HepG2 (cell line): ENCODE measurements around the gene ANKRD65. TPM values are rescaled to one million over a fixed set of nuclear protein-coding genes. Genes with fewer than 3 reads are reported as not detected.

ENCODE experiments used
- ATAC-seq: fragments of 200-7000 bp; cut with Tn5 transposase; 3 replicates; pipeline ENCODE4 v1.9.1; 2020; ENCODE audit warnings: mild to moderate bottlenecking, moderate library complexity
- BruUV-seq: library from RNA; stranded (reverse); fragments of 400-500 nt; replicated peaks from 2 replicates; lab custom pipeline; 2021; lab: Mats Ljungman, UMichigan
- CTCF ChIA-PET: fragments of 300-600 bp; formaldehyde crosslinking; extraction: SDS; loops from one replicate; lab custom pipeline; 2021; ENCODE audit warnings: low total read pairs, inconsistent platforms, low intra/inter-chr PET ratio; lab: Yijun Ruan, JAX
- POLR2A ChIA-PET: fragments of 350-600 bp; sonication (Branson Sonifier 250); formaldehyde crosslinking; loops from one replicate; lab custom pipeline; 2020; ENCODE audit warnings: antibody characterized with exemption, inconsistent platforms; lab: Yijun Ruan, JAX
- DNase-seq: peaks from one replicate; pipeline ENCODE4 v3.0.0-alpha.2; 2015; ENCODE audit warnings: low spot score
- FAIRE-seq: peaks from 3 replicates; lab custom pipeline; 2011; peaks lifted over from hg19 to GRCh38; lab: Jason Lieb, UNC
- H2AFZ ChIP-seq: one replicate; pipeline ENCODE4 v1.6.1; 2011; ENCODE audit warnings: low read length, inconsistent platforms
- H3K27ac ChIP-seq: fragments of 300-600 bp; 3 replicates; pipeline ENCODE4 v1.8.0; 2011; ENCODE audit warnings: mixed run types, mild to moderate bottlenecking, mixed read lengths, low read length, inconsistent platforms; ENCODE audit not compliant: insufficient read depth; ENCODE audit errors: extremely low read length
- H3K27me3 ChIP-seq, 2 experiments: fragments of 200-600 bp in 1 of 2; 2 replicates in 1 of 2; 3 replicates in 1 of 2; pipeline versions ENCODE4 v1.6.0 to v1.8.0; 2011; ENCODE audit warnings: low read length in 2 of 2, mild to moderate bottlenecking in 2 of 2, moderate library complexity in 2 of 2, inconsistent platforms in 1 of 2; ENCODE audit not compliant: insufficient read depth in 2 of 2, control insufficient read depth in 1 of 2
- H3K36me3 ChIP-seq, 2 experiments: fragments of 200-600 bp in 1 of 2; replicated peaks in 1 of 2; 2 replicates in 1 of 2; 3 replicates in 1 of 2; pipeline versions ENCODE4 v1.5.1 to v1.8.0; 2011; ENCODE audit warnings: low read length in 2 of 2, inconsistent platforms in 1 of 2; ENCODE audit not compliant: insufficient read depth in 2 of 2, control insufficient read depth in 1 of 2
- H3K4me1 ChIP-seq: 2 replicates; pipeline ENCODE4 v1.5.1; 2012; ENCODE audit warnings: low read length, inconsistent platforms; ENCODE audit not compliant: insufficient read depth
- H3K4me2 ChIP-seq: 2 replicates; pipeline ENCODE4 v1.6.0; 2011; ENCODE audit warnings: low read depth, low read length, inconsistent platforms
- H3K4me3 ChIP-seq, 3 experiments: fragments of 200-600 bp in 1 of 3; sonication (generic), shearing (Covaris generic) in 1 of 3; replicated peaks in 1 of 3; 2 replicates each; pipeline ENCODE4 v1.5.1; 2011 to 2016; ENCODE audit warnings: low read length in 3 of 3, inconsistent platforms in 2 of 3, low read depth in 2 of 3, mild to moderate bottlenecking in 2 of 3, control low read depth in 1 of 3, mixed read lengths in 1 of 3; ENCODE audit not compliant: insufficient read depth in 1 of 3
- H3K79me2 ChIP-seq: one replicate; pipeline ENCODE4 v1.6.1; 2011; ENCODE audit warnings: low read length, inconsistent platforms; ENCODE audit not compliant: insufficient read depth
- H3K9ac ChIP-seq: 2 replicates; pipeline ENCODE4 v1.6.0; 2011; ENCODE audit warnings: mild to moderate bottlenecking, low read depth, low read length, inconsistent platforms; ENCODE audit not compliant: insufficient read depth
- H3K9me3 ChIP-seq: 2 replicates; pipeline ENCODE4 v1.5.1; 2012; ENCODE audit warnings: mild to moderate bottlenecking, low read length
- H4K20me1 ChIP-seq: 2 replicates; pipeline ENCODE4 v1.6.0; 2011; ENCODE audit warnings: inconsistent platforms, mild to moderate bottlenecking, low read length, moderate library complexity; ENCODE audit not compliant: insufficient read depth
- HNRNPLL ChIP-seq: fragments of 200-400 bp; formaldehyde crosslinking; IDR thresholded peaks from 2 replicates; pipeline ENCODE4 v1.6.1; 2017; ENCODE audit warnings: mild to moderate bottlenecking, low read depth, low read length; ENCODE audit not compliant: poor library complexity, severe bottlenecking
- KAT7 ChIP-seq: IDR thresholded peaks from 2 replicates; pipeline ENCODE4 v1.6.1; 2018; ENCODE audit warnings: borderline replicate concordance, missing compliant biosample characterization
- MXD1 ChIP-seq: sonication (generic); formaldehyde crosslinking; IDR thresholded peaks from 2 replicates; pipeline ENCODE4 v1.4.0; 2020; ENCODE audit warnings: mild to moderate bottlenecking, missing genetic modification reagents
- NFKBIZ ChIP-seq: IDR thresholded peaks from 2 replicates; pipeline ENCODE4 v1.6.1; 2018; ENCODE audit warnings: missing genetic modification reagents, missing compliant biosample characterization
- SNAI1 ChIP-seq: sonication (generic); formaldehyde crosslinking; IDR thresholded peaks from 2 replicates; pipeline ENCODE4 v1.5.0; 2020; ENCODE audit warnings: mild to moderate bottlenecking, missing genetic modification reagents, borderline replicate concordance
- XRCC5 ChIP-seq: fragments of 200-400 bp; formaldehyde crosslinking; optimal IDR thresholded peaks from 2 replicates; pipeline ENCODE3; 2017; ENCODE audit warnings: mild to moderate bottlenecking, low read length
- ZBTB7B ChIP-seq: sonication (generic); formaldehyde crosslinking; IDR thresholded peaks from 2 replicates; pipeline ENCODE4 v1.4.0; 2020; ENCODE audit warnings: missing genetic modification reagents
- ZNF616 ChIP-seq: sonication (generic); formaldehyde crosslinking; IDR thresholded peaks from 2 replicates; pipeline ENCODE4 v1.5.0; 2020; ENCODE audit warnings: low read depth, mild to moderate bottlenecking, missing genetic modification reagents
- ZNF629 ChIP-seq: sonication (generic); formaldehyde crosslinking; conservative IDR thresholded peaks from 2 replicates; pipeline ENCODE4 v1.5.0; 2020; ENCODE audit warnings: missing genetic modification reagents
- ZNF800 ChIP-seq: sonication (generic); formaldehyde crosslinking; IDR thresholded peaks from 2 replicates; pipeline ENCODE4 v1.4.0; 2020; ENCODE audit warnings: missing genetic modification reagents
- WGBS: methylation state at CpG from one replicate; pipeline ENCODE4 v1.1.6; 2017; ENCODE audit warnings: low lambda C conversion rate; 5-methylcytosine and 5-hydroxymethylcytosine counted together
- in situ Hi-C: cut with HindIII; loops from 2 replicates; pipeline ENCODE4 v1.10.0; 2017; ENCODE audit warnings: low pct_unique_long_range_greater_than_20kb; ENCODE audit not compliant: extremely low pct_ligation_motif_present
- intact Hi-C: fragments of 100-400 bp; cut with micrococcal nuclease; formaldehyde crosslinking; loops from one replicate; pipeline ENCODE4 v1.10.0; 2022; ENCODE audit not compliant: unreplicated experiment
- polyA plus RNA-seq, 8 experiments: library from polyadenylated mRNA; depleted of rRNA in 3 of 8; stranded (reverse) in 7 of 8; unstranded in 1 of 8; fragments of >200 nt; fragmentation: Illumina TruSeq in 4 of 8; extraction: Trizol in 4 of 8; gene quantifications; 2 replicates each; pipeline versions ENCODE4 v1.2.1 to v1.2.3, GENCODE V29; 2011 to 2016; ENCODE audit warnings: low read depth in 4 of 8, missing spikeins in 1 of 8, mixed read lengths in 1 of 8; ENCODE audit not compliant: insufficient read depth in 1 of 8
- total RNA-seq, 5 experiments: library from RNA; depleted of rRNA; stranded (reverse); fragments of >200 nt; fragmentation: Illumina TruSeq; extraction: Trizol; gene quantifications; 2 replicates each; pipeline ENCODE4 v1.2.3, GENCODE V29; 2016; ENCODE audit warnings: low read depth in 1 of 5
- TF ChIP-seq, protein P1 (sequence below): sonication (generic); formaldehyde crosslinking; IDR thresholded peaks from 2 replicates; pipeline ENCODE4 v1.4.0; 2020; ENCODE audit warnings: missing genetic modification reagents
- TF ChIP-seq, protein P2 (sequence below): sonication (generic); formaldehyde crosslinking; IDR thresholded peaks from 2 replicates; pipeline ENCODE4 v1.5.0; 2020; ENCODE audit warnings: mild to moderate bottlenecking, missing genetic modification reagents, moderate library complexity

ANKRD65 gene
- total and polyA plus RNA-seq, 2 of the 13 experiments (the other 11 are each of a cell fraction or from before 2014, with no cell fraction given): 12.1 to 30.1 TPM

- CTCF ChIA-PET: interaction anchor here (1.4 kb wide), 1 partner anchor 11 kb away, joined by 10 read pairs; no protein-coding TSS in a partner anchor
- TF ChIP-seq NFKBIZ (CRISPR knock-in tag): 0 out of 2 replicates have a peak, but pooled peaks have one; percentile 30
- TF ChIP-seq KAT7 (CRISPR knock-in tag): peak; percentile 53; the same call in 1 of the 2 replicates
- TF ChIP-seq, protein P1, sequence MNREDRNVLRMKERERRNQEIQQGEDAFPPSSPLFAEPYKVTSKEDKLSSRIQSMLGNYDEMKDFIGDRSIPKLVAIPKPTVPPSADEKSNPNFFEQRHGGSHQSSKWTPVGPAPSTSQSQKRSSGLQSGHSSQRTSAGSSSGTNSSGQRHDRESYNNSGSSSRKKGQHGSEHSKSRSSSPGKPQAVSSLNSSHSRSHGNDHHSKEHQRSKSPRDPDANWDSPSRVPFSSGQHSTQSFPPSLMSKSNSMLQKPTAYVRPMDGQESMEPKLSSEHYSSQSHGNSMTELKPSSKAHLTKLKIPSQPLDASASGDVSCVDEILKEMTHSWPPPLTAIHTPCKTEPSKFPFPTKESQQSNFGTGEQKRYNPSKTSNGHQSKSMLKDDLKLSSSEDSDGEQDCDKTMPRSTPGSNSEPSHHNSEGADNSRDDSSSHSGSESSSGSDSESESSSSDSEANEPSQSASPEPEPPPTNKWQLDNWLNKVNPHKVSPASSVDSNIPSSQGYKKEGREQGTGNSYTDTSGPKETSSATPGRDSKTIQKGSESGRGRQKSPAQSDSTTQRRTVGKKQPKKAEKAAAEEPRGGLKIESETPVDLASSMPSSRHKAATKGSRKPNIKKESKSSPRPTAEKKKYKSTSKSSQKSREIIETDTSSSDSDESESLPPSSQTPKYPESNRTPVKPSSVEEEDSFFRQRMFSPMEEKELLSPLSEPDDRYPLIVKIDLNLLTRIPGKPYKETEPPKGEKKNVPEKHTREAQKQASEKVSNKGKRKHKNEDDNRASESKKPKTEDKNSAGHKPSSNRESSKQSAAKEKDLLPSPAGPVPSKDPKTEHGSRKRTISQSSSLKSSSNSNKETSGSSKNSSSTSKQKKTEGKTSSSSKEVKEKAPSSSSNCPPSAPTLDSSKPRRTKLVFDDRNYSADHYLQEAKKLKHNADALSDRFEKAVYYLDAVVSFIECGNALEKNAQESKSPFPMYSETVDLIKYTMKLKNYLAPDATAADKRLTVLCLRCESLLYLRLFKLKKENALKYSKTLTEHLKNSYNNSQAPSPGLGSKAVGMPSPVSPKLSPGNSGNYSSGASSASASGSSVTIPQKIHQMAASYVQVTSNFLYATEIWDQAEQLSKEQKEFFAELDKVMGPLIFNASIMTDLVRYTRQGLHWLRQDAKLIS (CRISPR knock-in tag): 0 out of 2 replicates have a peak, but pooled peaks have one; percentile 46
- peak; percentile 33; the same call in 1 of the 2 replicates for TF ChIP-seq MXD1 (CRISPR knock-in tag)
- TF ChIP-seq ZNF800 (CRISPR knock-in tag): 0 out of 2 replicates have a peak, but pooled peaks have one; percentile 7
- TF ChIP-seq ZBTB7B: peak; percentile 33
- TF ChIP-seq, protein P2, sequence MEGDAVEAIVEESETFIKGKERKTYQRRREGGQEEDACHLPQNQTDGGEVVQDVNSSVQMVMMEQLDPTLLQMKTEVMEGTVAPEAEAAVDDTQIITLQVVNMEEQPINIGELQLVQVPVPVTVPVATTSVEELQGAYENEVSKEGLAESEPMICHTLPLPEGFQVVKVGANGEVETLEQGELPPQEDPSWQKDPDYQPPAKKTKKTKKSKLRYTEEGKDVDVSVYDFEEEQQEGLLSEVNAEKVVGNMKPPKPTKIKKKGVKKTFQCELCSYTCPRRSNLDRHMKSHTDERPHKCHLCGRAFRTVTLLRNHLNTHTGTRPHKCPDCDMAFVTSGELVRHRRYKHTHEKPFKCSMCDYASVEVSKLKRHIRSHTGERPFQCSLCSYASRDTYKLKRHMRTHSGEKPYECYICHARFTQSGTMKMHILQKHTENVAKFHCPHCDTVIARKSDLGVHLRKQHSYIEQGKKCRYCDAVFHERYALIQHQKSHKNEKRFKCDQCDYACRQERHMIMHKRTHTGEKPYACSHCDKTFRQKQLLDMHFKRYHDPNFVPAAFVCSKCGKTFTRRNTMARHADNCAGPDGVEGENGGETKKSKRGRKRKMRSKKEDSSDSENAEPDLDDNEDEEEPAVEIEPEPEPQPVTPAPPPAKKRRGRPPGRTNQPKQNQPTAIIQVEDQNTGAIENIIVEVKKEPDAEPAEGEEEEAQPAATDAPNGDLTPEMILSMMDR (CRISPR knock-in tag): peak; percentile 45
- TF ChIP-seq ZNF616 (CRISPR knock-in tag): 0 out of 2 replicates have a peak, but pooled peaks have one; percentile 19
- TF ChIP-seq SNAI1: 0 out of 2 replicates have a peak, but pooled peaks have one; percentile 25
- peak; percentile 66 for TF ChIP-seq XRCC5
- TF ChIP-seq HNRNPLL: peak; percentile 36
- 0 out of 2 replicates have a peak, but pooled peaks have one; percentile 23 for TF ChIP-seq ZNF629 (CRISPR knock-in tag)
Measured at GRCh38 chr1:1430114-1430982, 9.3 kb upstream of the ANKRD65 start.

More at GRCh38 chr1:1430114-1430982, 9.3 kb upstream of the ANKRD65 start:
- peak overlapping the region; percentile 89 for H3K4me2 ChIP-seq
- in situ Hi-C loops (no loop called here), intact Hi-C loops (no loop called here)
- no peaks in the 10 kb centered on the region for H3K27me3 ChIP-seq
- POLR2A ChIA-PET: interaction anchor here (0.8 to 11.0 kb wide), 13 partner anchors 8 to 125 kb away, joined by 3 to 355 read pairs (median 15); partner anchors contain the start of genes ANKRD65, AURKAIP1, CCNL2 and MRPL20
- BruUV-seq: no TSS peak
- peaks cover 9% of the 10 kb centered on the region for H3K79me2 ChIP-seq
- DNase-seq (peak; percentile 53), FAIRE-seq (peak; percentile 60), ATAC-seq (peak; percentile 3)
- H3K9me3 ChIP-seq: no peaks in the 10 kb centered on the region
- no peaks in the 10 kb centered on the region for H3K36me3 ChIP-seq
- H3K9ac ChIP-seq: peak overlapping the region; percentile 88
- H3K27ac ChIP-seq: peak overlapping the region; percentile 94
- H2AFZ ChIP-seq: no peak overlapping the region
- peaks cover 45% of the 10 kb centered on the region for H3K4me1 ChIP-seq
- peak overlapping the region; percentile 72 to 88 (median 79) for H3K4me3 ChIP-seq
- WGBS: 3% methylated on average over 9 of the region's 35 CpGs
- no peaks in the 10 kb centered on the region for H4K20me1 ChIP-seq
